IPS-15b (cell line): ENCODE measurements around the gene GZMA.
"Not testable (repeated sequence)": the region's sequence is repeated elsewhere in the genome, so short reads cannot be mapped to it uniquely, and the experiment has no call there.

Experiments
- H3K27me3 ChIP-seq: one replicate; pipeline ENCODE4 v1.6.1; 2013; ENCODE audit warnings: low read length; ENCODE audit not compliant: control insufficient read depth, insufficient read depth
- H3K36me3 ChIP-seq: one replicate; pipeline ENCODE4 v1.6.1; 2013; ENCODE audit warnings: low read length; ENCODE audit not compliant: control insufficient read depth, insufficient read depth
- H3K4me1 ChIP-seq: one replicate; pipeline ENCODE4 v1.6.1; 2013; ENCODE audit warnings: mild to moderate bottlenecking, low read length; ENCODE audit not compliant: control insufficient read depth, insufficient read depth
- H3K4me3 ChIP-seq: one replicate; pipeline ENCODE4 v1.5.1; 2013; ENCODE audit warnings: low read depth, low read length
- H3K9ac ChIP-seq: one replicate; pipeline ENCODE4 v1.6.1; 2013; ENCODE audit warnings: low read depth, mild to moderate bottlenecking, low read length
- H3K9me3 ChIP-seq: one replicate; pipeline ENCODE4 v1.6.1; 2013; ENCODE audit warnings: mild to moderate bottlenecking, low read length; ENCODE audit not compliant: control insufficient read depth, insufficient read depth

GZMA gene

DNA sequence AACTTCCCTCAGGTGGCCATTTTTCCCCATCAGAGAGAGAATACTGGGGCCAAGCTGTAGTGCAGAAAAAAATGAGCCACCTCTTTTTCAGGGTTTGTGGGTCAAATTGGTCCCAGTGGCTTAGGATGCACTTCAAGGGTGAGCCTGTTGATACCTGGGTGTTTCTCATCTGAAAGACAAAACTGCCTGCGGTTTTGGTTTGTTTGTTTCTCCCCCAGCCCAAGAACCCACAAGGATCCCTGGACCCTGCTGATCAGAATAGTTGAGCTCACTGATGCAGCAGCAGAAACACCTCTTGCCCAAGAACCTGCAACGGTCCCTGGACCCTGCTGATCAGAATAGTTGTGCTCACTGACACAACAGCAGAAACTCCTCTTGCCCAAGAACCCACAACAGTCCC lies 13.1 kb upstream of the GZMA start:
- H3K4me3 ChIP-seq, H3K9me3 ChIP-seq, H3K27me3 ChIP-seq, H3K4me1 ChIP-seq, H3K36me3 ChIP-seq, H3K9ac ChIP-seq: not testable (repeated sequence)

DNA sequence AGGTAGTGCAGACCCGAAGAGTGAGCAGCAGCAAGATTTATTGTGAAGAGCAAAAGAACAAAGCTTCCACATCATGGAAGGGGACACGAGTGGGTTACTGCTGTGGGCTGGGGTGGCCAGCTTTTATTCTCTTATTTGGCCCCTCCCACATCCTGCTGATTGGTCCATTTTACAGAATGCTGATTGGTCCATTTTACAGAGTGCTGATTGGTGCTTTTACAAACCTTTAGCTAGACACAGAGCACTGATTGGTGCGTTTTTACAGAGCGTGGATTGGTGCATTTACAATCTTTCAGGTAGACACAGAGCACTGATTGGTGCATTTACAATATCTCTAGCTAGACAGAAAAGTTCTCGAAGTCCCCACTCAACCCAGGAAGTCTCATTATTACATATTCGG lies 11.4 kb upstream of the GZMA start:
- H3K9ac ChIP-seq, H3K4me3 ChIP-seq, H3K4me1 ChIP-seq, H3K9me3 ChIP-seq, H3K27me3 ChIP-seq, H3K36me3 ChIP-seq: not testable (repeated sequence)

DNA sequence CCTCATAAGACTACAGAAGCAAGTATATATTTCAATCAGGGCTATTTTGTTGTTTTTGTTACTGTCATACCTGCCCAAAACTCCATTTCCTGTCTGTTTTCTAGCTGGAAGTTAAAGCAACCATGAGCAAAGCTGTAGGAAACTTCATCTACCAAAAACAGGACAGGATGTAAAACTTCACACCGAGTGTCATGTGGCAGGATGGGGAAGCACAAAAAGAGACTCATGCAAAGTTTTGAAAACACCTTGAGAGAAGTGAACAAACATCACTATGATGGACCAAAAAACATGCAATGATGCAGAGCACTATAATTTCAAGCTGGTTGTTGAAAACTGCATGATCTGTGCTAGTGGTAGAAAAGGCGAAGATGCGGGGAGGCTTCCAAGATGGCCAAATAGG lies 6.3 kb upstream of the GZMA start:
- no peak overlapping the region for H3K9ac ChIP-seq
- H3K4me3 ChIP-seq: no peak overlapping the region
- H3K36me3 ChIP-seq: no peaks in the 10 kb centered on the region
- no peaks in the 10 kb centered on the region for H3K4me1 ChIP-seq
- H3K9me3 ChIP-seq: no peaks in the 10 kb centered on the region
- no peaks in the 10 kb centered on the region for H3K27me3 ChIP-seq

DNA sequence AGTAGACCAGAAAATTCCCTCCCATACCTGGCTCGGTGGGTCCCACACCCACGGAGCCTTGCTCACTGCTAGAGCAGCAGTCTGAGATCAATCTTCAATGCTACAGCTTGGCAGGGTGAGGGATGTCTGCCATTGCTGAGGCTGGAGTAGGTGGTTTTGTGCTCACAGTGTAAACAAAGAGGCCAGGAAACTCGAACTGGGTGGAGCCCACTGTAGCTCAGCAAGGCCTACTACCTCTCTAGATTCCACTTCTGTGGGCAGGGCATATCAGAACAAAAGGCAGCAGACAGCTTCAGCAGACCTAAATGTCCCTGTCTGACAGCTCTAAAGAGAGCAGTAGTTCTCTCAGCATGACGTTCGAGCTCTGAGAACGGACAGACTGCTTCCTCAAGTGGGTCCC lies 5.6 kb upstream of the GZMA start:
- no peak overlapping the region for H3K9ac ChIP-seq
- H3K4me3 ChIP-seq: no peak overlapping the region
- no peaks in the 10 kb centered on the region for H3K4me1 ChIP-seq
- H3K9me3 ChIP-seq: no peaks in the 10 kb centered on the region
- H3K27me3 ChIP-seq: no peaks in the 10 kb centered on the region
- no peaks in the 10 kb centered on the region for H3K36me3 ChIP-seq

DNA sequence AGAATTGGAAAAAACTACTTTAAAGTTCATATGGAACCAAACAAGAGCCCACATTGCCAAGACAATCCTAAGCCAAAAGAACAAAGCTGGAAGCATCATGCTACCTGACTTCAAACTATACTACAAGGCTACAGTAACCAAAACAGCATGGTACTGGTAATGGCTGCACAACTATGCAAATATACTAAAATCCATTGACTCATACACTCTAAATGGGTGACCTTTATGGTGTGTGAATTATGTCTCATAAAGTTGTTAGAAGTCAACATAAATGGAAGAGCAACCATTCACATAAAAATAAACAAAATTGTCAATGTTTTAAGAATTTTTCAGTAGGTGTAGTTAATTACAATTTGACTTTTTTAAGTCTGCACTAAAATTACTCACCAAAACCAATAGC lies 1.3 kb upstream of the GZMA start:
- H3K36me3 ChIP-seq, H3K4me3 ChIP-seq, H3K9ac ChIP-seq, H3K4me1 ChIP-seq, H3K27me3 ChIP-seq, H3K9me3 ChIP-seq: not testable (repeated sequence)

DNA sequence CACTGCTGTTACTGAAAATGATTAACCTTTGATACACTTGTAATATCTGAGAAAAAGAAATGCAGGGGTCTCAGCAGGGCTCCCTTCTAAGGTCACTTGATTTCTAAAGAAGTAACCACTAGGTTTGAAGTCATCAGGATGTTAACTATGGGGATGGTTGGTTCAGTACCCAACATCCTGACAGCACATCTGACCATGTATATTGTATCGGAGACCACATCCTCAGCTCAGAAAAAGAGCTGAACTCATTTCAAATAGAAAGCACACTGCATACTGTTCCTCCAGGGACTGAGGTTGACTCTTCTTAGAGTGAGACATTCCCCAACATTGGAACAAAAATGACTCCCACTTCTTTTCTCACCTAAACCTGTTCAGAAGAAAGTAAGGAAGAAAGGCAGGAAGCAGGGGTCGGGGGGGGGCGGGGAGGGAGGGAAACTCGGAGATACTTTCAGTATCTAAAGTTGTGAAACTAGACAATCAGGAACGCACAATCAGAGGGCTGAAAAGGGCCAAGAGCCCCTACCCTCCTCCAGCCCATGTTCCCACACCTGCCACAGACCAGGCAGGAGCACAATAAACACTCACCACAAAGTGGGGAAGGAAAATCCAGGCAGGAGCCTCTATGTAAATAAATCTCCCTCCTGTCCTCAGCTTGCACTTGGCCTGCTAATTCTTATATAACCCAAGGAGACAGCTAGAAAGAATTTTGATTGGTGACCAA lies 730 bp upstream of the GZMA start:
- no peak overlapping the region for H3K9ac ChIP-seq
- no peaks in the 10 kb centered on the region for H3K4me1 ChIP-seq
- H3K36me3 ChIP-seq: no peaks in the 10 kb centered on the region
- no peaks in the 10 kb centered on the region for H3K9me3 ChIP-seq
- no peaks in the 10 kb centered on the region for H3K27me3 ChIP-seq
- no peak overlapping the region for H3K4me3 ChIP-seq

DNA sequence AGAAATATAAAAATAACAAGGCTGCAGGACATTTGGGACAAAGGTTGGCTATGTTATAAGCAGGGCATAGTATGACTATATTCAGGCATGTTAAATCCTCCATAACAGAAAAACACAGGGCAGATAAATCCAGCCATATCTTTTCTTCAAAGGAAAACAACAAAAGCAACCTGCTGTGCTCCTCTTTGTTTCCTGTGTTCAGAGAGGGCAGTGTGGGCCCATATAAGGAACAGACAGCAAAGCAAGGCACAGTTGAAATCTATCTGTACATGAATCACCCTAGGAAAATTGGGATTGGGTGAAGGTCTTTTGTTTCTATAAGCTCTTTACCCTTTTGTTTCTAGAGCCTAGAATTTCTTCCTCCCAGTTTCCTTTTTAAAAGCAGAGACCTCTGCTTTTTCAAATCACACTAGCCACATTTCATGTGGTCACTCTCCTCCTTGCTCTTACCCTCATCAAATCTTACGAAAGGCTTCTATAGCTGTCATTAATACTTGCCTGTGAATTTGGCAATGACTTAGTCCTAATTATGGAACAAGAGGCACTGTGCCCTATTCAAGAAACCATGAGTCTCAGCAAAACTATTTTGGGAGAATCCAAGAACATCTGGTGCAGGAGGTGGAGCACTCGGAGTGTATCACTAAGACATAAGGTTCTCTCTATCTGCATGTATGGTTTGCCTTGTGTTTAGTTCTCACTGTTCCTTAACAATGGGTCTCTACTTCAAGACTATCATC lies 1.8 kb downstream of the GZMA start:
- H3K27me3 ChIP-seq: no peaks in the 10 kb centered on the region
- no peak overlapping the region for H3K9ac ChIP-seq
- no peaks in the 10 kb centered on the region for H3K36me3 ChIP-seq
- no peak overlapping the region for H3K4me3 ChIP-seq
- no peaks in the 10 kb centered on the region for H3K4me1 ChIP-seq
- H3K9me3 ChIP-seq: no peaks in the 10 kb centered on the region

DNA sequence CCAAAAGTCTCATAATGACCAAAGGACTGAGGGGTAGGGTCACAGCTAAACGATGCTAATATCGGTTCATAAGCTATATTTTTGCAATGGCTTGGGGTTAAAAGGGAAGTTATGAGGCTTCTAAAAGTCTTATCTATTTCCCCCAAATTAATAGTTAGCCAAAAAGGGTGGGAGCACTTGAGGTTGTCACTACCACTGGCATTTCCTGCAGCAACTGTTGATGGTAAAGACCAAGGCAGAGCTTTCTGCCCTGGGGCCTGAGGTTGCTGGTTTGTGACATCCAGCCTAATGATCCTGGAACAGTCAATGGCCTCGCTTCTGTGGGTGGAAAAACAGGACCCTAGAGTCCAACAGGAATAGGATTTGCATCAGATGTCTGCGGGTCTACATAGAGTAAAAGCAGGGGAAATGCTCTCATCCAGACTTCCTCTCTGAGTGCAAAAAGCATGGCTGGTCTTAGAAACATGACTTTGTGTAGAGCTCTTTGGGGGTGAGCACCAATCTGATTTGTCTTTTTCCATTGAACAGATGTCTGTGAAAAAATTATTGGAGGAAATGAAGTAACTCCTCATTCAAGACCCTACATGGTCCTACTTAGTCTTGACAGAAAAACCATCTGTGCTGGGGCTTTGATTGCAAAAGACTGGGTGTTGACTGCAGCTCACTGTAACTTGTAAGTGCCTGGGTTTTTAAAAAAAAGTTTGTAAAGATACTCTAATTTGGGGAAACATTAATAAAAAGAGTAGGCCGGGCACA lies 2.7 kb downstream of the GZMA start:
- Histone ChIP-seq H3K9me3 (no peaks in the 10 kb centered on the region), H3K4me1 (peaks cover under 1% of the 10 kb centered on the region), H3K4me3 (no peak overlapping the region), H3K36me3 (no peaks in the 10 kb centered on the region), H3K27me3 (no peaks in the 10 kb centered on the region), H3K9ac (no peak overlapping the region)

DNA sequence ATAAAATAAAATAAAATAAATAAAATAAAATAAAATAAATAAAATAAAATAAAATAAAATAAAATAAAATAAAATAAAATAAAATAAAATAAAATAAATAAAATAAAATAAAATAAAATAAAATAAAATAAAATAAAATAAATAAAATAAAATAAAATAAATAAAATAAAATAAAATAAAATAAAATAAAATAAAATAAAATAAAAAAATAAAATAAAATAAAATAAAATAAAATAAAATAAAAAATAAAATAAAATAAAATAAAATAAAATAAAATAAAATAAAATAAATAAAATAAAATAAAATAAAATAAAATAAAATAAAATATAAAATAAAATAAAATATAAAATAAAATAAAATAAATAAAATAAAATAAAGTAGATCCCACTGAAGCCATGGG lies 3.5 kb downstream of the GZMA start:
- not testable (repeated sequence) for H3K27me3 ChIP-seq, H3K4me3 ChIP-seq, H3K36me3 ChIP-seq, H3K4me1 ChIP-seq, H3K9ac ChIP-seq, H3K9me3 ChIP-seq

DNA sequence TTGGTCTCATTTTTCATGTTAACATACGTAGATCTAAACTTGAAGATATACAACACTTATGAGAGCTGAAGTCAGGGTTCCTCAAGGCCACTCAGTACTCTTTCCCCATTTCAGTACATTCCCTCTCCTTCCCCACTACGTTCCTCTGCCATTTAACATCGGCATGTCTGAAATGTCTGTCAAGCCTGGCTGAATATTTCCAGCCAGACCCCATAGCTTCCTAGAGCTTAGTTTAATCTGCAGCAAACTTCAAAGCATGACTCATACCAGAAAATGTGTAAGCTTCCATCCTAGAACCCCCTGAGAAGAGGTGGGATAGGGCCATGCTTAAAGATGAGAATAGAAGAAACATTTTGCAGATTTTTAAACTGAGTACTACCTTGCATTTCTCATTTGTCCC lies 6.2 kb downstream of the GZMA start:
- H3K9ac ChIP-seq: no peak overlapping the region
- H3K9me3 ChIP-seq: no peaks in the 10 kb centered on the region
- H3K27me3 ChIP-seq: no peaks in the 10 kb centered on the region
- no peak overlapping the region for H3K4me3 ChIP-seq
- peaks cover 4% of the 10 kb centered on the region for H3K4me1 ChIP-seq
- H3K36me3 ChIP-seq: no peaks in the 10 kb centered on the region

DNA sequence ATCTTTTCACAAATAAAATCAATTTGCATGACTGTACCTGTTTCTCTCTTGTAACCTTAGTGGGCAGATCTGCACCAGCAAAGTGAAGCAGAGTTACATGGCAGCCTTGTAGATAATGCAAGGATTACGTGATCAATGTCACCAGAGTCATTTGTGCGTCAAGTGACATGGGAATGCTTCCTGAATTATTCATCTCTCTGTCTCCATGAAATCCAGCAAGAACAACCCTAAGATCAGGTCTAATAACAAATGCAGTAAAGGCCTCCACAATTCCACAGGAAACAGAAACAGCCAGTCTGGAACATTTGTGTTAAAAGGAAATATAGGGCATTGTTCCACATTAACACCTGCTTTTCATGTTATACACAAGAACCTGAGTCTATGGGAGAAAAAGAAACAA lies 7.8 kb downstream of the GZMA start:
- Histone ChIP-seq H3K9ac (no peak overlapping the region), H3K4me1 (peaks cover 4% of the 10 kb centered on the region), H3K27me3 (no peaks in the 10 kb centered on the region), H3K4me3 (no peak overlapping the region), H3K9me3 (no peaks in the 10 kb centered on the region), H3K36me3 (no peaks in the 10 kb centered on the region)

DNA sequence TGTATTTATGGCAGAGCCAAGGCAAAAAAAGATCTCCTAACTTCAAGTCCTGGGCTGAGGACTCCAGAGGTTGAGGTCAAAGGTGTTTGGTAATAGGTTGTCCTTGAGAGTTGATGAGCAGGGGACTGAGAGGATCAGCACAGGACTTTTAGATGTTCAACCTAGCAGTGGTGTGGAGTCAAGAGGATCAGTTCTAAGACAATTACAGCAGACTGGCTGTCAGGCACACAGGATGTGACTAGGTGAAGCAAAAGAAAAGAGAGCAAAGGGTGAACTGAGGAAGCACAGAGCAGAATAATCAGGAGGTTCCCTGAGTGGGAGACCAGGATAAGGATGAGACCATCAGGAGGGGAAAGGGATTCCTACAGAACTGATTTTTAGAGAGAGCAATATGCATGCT lies 10.9 kb downstream of the GZMA start:
- no peak overlapping the region for H3K4me3 ChIP-seq
- H3K4me1 ChIP-seq: peaks cover 4% of the 10 kb centered on the region
- no peaks in the 10 kb centered on the region for H3K9me3 ChIP-seq
- H3K36me3 ChIP-seq: no peaks in the 10 kb centered on the region
- no peak overlapping the region for H3K9ac ChIP-seq
- no peaks in the 10 kb centered on the region for H3K27me3 ChIP-seq
